SH-SY5Y (cell line): ENCODE results near the gene OAS3.

Source experiments
- GATA2 ChIP-seq: IDR thresholded peaks from 2 replicates; pipeline ENCODE4 v1.6.1; 2011; ENCODE audit warnings: mild to moderate bottlenecking, low read depth, low read length
- GATA3 ChIP-seq: IDR thresholded peaks from 2 replicates; pipeline ENCODE4 v1.6.1; 2011; ENCODE audit warnings: low read depth, mild to moderate bottlenecking, low read length, moderate library complexity

DNA sequence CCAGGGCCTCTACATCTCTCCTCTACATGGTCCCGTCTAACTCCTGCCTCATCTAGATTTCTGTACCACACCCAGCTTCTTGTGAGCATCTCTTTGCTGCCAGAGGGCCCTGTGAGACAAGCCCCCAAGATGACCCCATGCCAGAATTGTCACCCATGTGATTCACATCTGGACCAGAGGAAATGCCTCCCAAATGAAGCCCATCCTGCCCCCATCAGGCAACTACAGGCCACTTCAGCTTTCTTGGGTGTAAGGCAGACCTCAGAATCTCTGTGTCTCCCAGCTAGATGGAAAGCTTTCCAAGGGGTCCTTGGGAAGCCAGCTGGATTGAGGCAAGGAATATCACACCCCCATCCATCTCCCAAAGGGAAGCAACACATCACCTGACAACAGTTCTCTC, 9.3 kb upstream of the OAS3 start:
- TF ChIP-seq GATA3 (no peak), GATA2 (no peak)
